NCI-H510A (cell line): Measurements from ENCODE around the gene MMP20.
"Not testable (repeated sequence)": the region's sequence is repeated elsewhere in the genome, so short reads cannot be mapped to it uniquely, and the experiment has no call there.

Experiments
- DNase-seq: peaks from one replicate; lab custom pipeline; 2025; lab: John Stamatoyannopoulos, UW

The MMP20 gene

GRCh38 chr11:102625177-102625576 lies at the start of gene MMP20:
Gene MMP20, minus strand, starts transcription at chr11:102625332. Its CDS starts 13 bp downstream, at chr11:102625319.
- DNase-seq, result no peak

GRCh38 chr11:102669664-102670063 lies 44.5 kb upstream of the MMP20 start:
- no peak for DNase-seq

- DNase-seq, result no peak
Observed at GRCh38 chr11:102666331-102666957, 41.3 kb upstream of the MMP20 start.

GRCh38 chr11:102664001-102664752 lies 39.0 kb upstream of the MMP20 start:
- DNase-seq, result no peak

GRCh38 chr11:102662607-102663006 lies 37.5 kb upstream of the MMP20 start:
- DNase-seq, result no peak

GRCh38 chr11:102661040-102661439 lies 35.9 kb upstream of the MMP20 start:
- DNase-seq, result no peak

- no peak for DNase-seq
Observed at GRCh38 chr11:102656528-102656927, 31.4 kb upstream of the MMP20 start.

- no peak for DNase-seq
Observed at GRCh38 chr11:102655547-102655946, 30.4 kb upstream of the MMP20 start.

GRCh38 chr11:102654761-102655160 lies 29.6 kb upstream of the MMP20 start:
- no peak for DNase-seq

GRCh38 chr11:102653744-102654291 lies 28.7 kb upstream of the MMP20 start:
- DNase-seq, result no peak

- no peak for DNase-seq
Observed at GRCh38 chr11:102647430-102647829, 22.3 kb upstream of the MMP20 start.

GRCh38 chr11:102643941-102644340 lies 18.8 kb upstream of the MMP20 start:
- DNase-seq, result no peak

- DNase-seq, result no peak
Observed at GRCh38 chr11:102640946-102641345, 15.8 kb upstream of the MMP20 start.

GRCh38 chr11:102639656-102640055 lies 14.5 kb upstream of the MMP20 start:
- DNase-seq, result no peak

GRCh38 chr11:102637731-102638130 lies 12.6 kb upstream of the MMP20 start:
- DNase-seq, result no peak

GRCh38 chr11:102633385-102634026 lies 8.4 kb upstream of the MMP20 start:
- no peak for DNase-seq

GRCh38 chr11:102632026-102632425 lies 6.9 kb upstream of the MMP20 start:
- no peak for DNase-seq

- no peak for DNase-seq
Observed at GRCh38 chr11:102630598-102631448, 5.7 kb upstream of the MMP20 start.

GRCh38 chr11:102629908-102630307 lies 4.8 kb upstream of the MMP20 start:
- not testable (repeated sequence) for DNase-seq

GRCh38 chr11:102626676-102627075 lies 1.5 kb upstream of the MMP20 start:
- no peak for DNase-seq

- DNase-seq, result no peak
Observed at GRCh38 chr11:102623998-102624397, 1.1 kb downstream of the MMP20 start.

- no peak for DNase-seq
Observed at GRCh38 chr11:102623128-102623527, 2.0 kb downstream of the MMP20 start.
